Mucosa of rectum (tissue), 2 donors: ENCODE results near the gene PDPK1.

Experiments
- H3K27ac ChIP-seq, 2 donors: one replicate each; pipeline ENCODE4 v1.7.0; 2013; ENCODE audit warnings: inconsistent platforms in 2 of 2, low read depth in 2 of 2, low read length in 2 of 2
- H3K27me3 ChIP-seq, 2 donors: one replicate each; pipeline ENCODE4 v1.7.0; 2013; ENCODE audit warnings: low read length in 2 of 2; ENCODE audit not compliant: control insufficient read depth in 2 of 2, insufficient read depth in 2 of 2
- H3K36me3 ChIP-seq, 2 donors: one replicate each; pipeline ENCODE4 v1.7.0; 2013; ENCODE audit warnings: low read length in 2 of 2; ENCODE audit not compliant: control insufficient read depth in 2 of 2, insufficient read depth in 2 of 2
- H3K4me1 ChIP-seq, 2 donors: one replicate each; pipeline ENCODE4 v1.7.0; 2013; ENCODE audit warnings: low read length in 2 of 2, mild to moderate bottlenecking in 1 of 2; ENCODE audit not compliant: control insufficient read depth in 2 of 2, insufficient read depth in 2 of 2
- H3K4me3 ChIP-seq, 2 donors: one replicate each; pipeline ENCODE4 v1.7.0; 2013; ENCODE audit warnings: low read length in 2 of 2
- H3K9ac ChIP-seq, 2 donors: one replicate each; pipeline ENCODE4 v1.7.0; 2013; ENCODE audit warnings: low read length in 2 of 2, low read depth in 1 of 2, mild to moderate bottlenecking in 1 of 2
- H3K9me3 ChIP-seq, 2 donors: one replicate each; pipeline ENCODE4 v1.7.0; 2013; ENCODE audit warnings: low read length in 2 of 2; ENCODE audit not compliant: control insufficient read depth in 2 of 2
- donor health status: healthy.
- donor health status: Normal muscosa, but diverticular disease.

The PDPK1 gene

DNA sequence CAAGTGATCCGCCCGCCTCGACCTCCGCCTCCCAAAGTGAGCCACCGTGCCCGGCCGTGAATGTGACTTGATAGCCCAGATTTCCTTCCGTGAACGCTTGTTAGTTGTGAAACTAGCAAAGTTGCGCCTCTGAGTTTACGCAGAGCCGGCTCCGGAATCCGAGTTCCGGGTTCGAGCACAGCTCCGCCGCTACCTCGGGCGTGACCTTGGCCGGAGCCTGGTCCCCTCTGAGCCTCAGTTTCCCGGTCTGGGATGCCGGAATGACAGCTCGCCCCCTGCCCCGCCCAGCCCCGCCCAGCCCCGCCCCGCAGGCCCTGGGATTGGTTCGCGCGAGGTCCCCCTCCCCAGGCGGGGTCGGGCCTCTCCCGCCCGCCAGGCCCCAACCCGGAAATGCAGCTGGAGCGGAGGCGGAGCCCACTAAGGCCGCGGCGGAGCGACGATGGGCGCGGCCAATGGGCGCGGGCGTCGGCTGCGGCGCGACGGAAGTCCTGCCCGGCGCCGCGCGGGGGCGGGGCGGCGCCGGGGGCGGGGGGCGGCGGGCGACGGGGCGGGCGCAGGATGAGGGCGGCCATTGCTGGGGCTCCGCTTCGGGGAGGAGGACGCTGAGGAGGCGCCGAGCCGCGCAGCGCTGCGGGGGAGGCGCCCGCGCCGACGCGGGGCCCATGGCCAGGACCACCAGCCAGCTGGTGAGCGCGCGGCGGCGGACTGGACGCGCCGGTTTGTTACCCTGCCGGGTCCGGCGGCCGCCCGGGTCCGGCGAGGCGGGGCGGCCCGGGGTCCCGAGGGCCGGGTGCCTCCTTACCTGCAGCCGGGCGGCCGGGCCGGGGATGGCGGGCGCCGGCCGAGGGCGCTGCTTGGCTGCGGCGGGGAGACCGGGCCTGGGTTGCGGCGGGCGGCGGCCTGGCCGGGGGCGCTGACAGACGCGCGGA, at the start of gene PDPK1:
PDPK1 (plus strand) TSS at position 571 of the 929 bp plus-strand sequence; CDS start at position 663, 92 bp downstream.
- Histone ChIP-seq H3K4me1 (peaks cover 25 to 31% of the 10 kb centered on the region in 2 donors), H3K36me3 (peaks cover 0 to 5% of the 10 kb centered on the region in 2 donors), H3K27ac (peak within 1 kb of the TSS; percentile 92 to 94), H3K4me3 (peak within 1 kb of the TSS; percentile 82 to 85), H3K9ac (peak within 1 kb of the TSS; percentile 80 to 88), H3K9me3 (no peaks in the 10 kb centered on the region), H3K27me3 (no peaks in the 10 kb centered on the region)

- H3K4me3 ChIP-seq, result no peak overlapping the region
- no peak overlapping the region for H3K27ac ChIP-seq
- no peak overlapping the region for H3K9ac ChIP-seq
- H3K36me3 ChIP-seq, result peaks cover 0 to 2% of the 10 kb centered on the region in 2 donors
- H3K4me1 ChIP-seq, result peaks cover 12 to 15% of the 10 kb centered on the region in 2 donors
- no peaks in the 10 kb centered on the region for H3K27me3 ChIP-seq
- no peaks in the 10 kb centered on the region for H3K9me3 ChIP-seq
Measured at GRCh38 chr16:2489581-2489980, 48.2 kb upstream of the PDPK1 start.

DNA sequence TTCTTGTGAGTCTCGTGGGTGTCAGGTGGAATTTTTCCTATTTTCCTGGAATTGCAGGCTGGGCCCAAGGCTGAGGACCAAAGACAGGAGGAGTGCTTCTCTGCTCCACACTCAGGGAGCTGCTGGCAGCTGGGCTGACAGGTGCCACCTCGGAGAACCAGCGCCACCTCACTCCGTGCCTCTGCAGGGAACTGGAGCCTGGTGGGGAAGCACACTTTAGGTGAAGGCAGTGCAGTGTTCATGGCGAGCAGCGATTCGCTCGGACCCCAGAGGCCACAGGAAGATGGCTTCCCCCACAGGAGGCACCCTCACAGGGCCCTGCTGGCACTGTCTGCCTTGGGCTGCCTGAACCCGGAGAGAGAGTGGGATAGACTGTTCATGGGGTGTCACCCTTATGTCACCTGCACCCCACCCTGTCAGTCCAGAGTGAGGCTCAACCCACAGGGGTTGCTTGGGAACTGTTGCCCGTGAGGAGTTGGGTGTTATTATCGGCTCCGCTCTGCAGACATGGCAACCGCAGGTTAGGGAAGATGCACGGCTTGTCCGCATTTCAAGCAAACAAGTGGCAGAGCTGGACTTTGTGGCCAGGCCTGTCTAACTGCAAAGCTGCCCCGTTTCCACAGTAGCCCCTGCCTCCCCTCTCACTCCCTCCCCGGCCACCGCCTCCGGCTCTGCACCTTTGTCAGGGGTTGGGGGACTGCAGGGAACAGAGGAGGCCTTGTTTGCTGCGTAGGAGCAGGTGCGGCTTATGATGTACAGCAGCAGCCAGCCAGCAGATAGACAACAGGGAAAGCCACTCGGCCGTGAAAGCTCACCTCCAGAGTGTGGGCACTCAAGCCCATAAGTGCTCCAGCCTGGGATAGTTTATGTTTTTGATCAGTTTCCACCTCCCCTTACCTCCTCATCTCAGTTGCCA, 47.4 kb upstream of the PDPK1 start:
- Histone ChIP-seq H3K27me3 (no peaks in the 10 kb centered on the region), H3K36me3 (peaks cover 0 to 2% of the 10 kb centered on the region in 2 donors), H3K27ac (no peak overlapping the region), H3K4me3 (no peak overlapping the region), H3K9me3 (no peaks in the 10 kb centered on the region), H3K9ac (no peak overlapping the region), H3K4me1 (peaks cover 12 to 15% of the 10 kb centered on the region in 2 donors)

DNA sequence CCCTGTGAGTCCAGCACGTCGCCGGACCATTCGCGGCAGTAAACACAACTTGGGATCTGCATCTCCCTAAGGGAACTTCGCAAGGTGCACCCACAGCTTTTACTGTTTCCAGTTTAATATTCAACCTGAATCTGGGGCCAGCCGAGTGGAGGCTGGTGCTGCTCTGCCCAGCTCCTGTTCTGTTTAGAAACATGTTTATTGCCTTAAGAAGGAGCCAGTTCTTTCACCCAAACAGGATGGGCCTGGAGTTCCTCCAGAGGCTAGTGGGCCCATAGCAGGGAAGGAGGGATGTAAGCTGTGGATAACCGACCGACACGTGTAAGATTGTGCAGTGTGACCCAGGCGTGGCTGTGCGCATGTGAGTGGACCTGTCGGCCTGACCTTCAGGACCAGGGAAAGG, 45.5 kb upstream of the PDPK1 start:
- Histone ChIP-seq H3K4me1 (peaks cover 7 to 9% of the 10 kb centered on the region in 2 donors), H3K9ac (peak overlapping the region; percentile 24 to 42), H3K27ac (no peak overlapping the region), H3K36me3 (peaks cover 6 to 14% of the 10 kb centered on the region in 2 donors), H3K9me3 (no peaks in the 10 kb centered on the region), H3K4me3 (no peak overlapping the region), H3K27me3 (no peaks in the 10 kb centered on the region)

GRCh38 chr16:2493605-2494004, 44.2 kb upstream of the PDPK1 start:
- no peak overlapping the region for H3K9ac ChIP-seq
- no peak overlapping the region for H3K27ac ChIP-seq
- H3K9me3 ChIP-seq, result no peaks in the 10 kb centered on the region
- no peak overlapping the region for H3K4me3 ChIP-seq
- H3K36me3 ChIP-seq, result peaks cover 6 to 14% of the 10 kb centered on the region in 2 donors
- H3K4me1 ChIP-seq, result peaks cover 3 to 11% of the 10 kb centered on the region in 2 donors
- no peaks in the 10 kb centered on the region for H3K27me3 ChIP-seq

DNA sequence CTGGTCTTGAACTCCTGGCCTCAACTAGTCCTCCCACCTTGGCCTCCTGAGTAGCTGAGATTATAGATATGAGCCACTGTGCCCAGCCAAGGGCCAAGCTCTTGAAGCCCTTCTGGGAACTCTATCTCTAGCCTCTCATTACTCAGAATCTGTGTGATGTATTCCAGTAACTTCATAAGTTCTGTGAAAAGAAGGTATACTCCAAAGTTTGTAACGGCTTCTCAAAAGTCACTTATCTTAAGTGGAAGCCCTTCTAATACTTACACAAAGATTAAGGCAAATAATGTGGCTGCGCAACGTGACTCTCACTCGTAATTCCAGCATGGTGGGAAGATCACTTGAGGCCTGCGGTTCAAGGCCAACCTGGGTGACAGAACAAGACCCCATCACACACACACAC, 43.2 kb upstream of the PDPK1 start:
- Histone ChIP-seq H3K27me3 (no peaks in the 10 kb centered on the region), H3K4me3 (no peak overlapping the region), H3K27ac (no peak overlapping the region), H3K4me1 (peaks cover 3 to 11% of the 10 kb centered on the region in 2 donors), H3K9ac (no peak overlapping the region), H3K36me3 (peaks cover 6 to 14% of the 10 kb centered on the region in 2 donors), H3K9me3 (no peaks in the 10 kb centered on the region)

DNA sequence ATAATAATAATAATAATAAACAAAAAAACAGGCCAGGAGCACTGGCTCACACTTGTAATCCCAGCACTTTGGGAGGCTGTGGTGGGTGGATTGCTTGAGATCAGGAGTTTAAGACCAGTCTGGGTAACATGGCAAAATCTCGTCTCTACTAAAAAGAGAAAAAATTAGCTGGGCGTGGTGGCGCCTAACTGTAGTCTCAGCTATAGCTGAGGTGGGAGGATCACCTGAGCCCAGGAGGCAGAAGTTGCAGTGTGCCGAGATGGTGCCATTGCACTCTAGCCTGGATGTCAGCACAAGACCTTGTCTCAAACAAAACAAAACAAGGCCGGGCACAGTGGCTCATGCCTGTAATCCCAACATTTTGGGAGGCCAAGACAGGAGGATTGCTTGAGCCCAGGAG, 42.8 kb upstream of the PDPK1 start:
- Histone ChIP-seq H3K4me3 (no peak overlapping the region), H3K4me1 (peaks cover 3 to 11% of the 10 kb centered on the region in 2 donors), H3K9me3 (no peaks in the 10 kb centered on the region), H3K9ac (no peak overlapping the region), H3K36me3 (peaks cover 6 to 14% of the 10 kb centered on the region in 2 donors), H3K27ac (no peak overlapping the region), H3K27me3 (no peaks in the 10 kb centered on the region)

GRCh38 chr16:2496223-2497115, 41.4 kb upstream of the PDPK1 start:
- no peak overlapping the region for H3K9ac ChIP-seq
- no peak overlapping the region for H3K27ac ChIP-seq

GRCh38 chr16:2497116-2497630, 40.6 kb upstream of the PDPK1 start:
- Histone ChIP-seq H3K9me3 (no peaks in the 10 kb centered on the region), H3K4me3 (no peak overlapping the region), H3K27ac (no peak overlapping the region), H3K27me3 (no peaks in the 10 kb centered on the region), H3K36me3 (peaks cover 6 to 14% of the 10 kb centered on the region in 2 donors), H3K4me1 (peaks cover 8 to 11% of the 10 kb centered on the region in 2 donors), H3K9ac (no peak overlapping the region)

More at GRCh38 chr16:2496223-2497115, 41.4 kb upstream of the PDPK1 start:
- Histone ChIP-seq H3K27me3 (no peaks in the 10 kb centered on the region), H3K9me3 (no peaks in the 10 kb centered on the region), H3K4me1 (peaks cover 4 to 11% of the 10 kb centered on the region in 2 donors), H3K36me3 (peaks cover 6 to 14% of the 10 kb centered on the region in 2 donors), H3K4me3 (no peak overlapping the region)
